GM19468 (cell line): ENCODE results near the gene CFAP46.
"Not testable (repeated sequence)": the region's sequence is repeated elsewhere in the genome, so short reads cannot be mapped to it uniquely, and the experiment has no call there.

ENCODE experiments used
- ATAC-seq: cut with Tn5 transposase; IDR thresholded peaks from one replicate; pipeline ENCODE4 v1.9.1; 2021; ENCODE audit warnings: mild to moderate bottlenecking, moderate library complexity, moderate number of reproducible peaks; ENCODE audit not compliant: unreplicated experiment; ENCODE audit errors: extremely low read depth

CFAP46 gene

GRCh38 chr10:132905661-132906060 is 36.7 kb downstream of the CFAP46 start:
- ATAC-seq = no peak

DNA sequence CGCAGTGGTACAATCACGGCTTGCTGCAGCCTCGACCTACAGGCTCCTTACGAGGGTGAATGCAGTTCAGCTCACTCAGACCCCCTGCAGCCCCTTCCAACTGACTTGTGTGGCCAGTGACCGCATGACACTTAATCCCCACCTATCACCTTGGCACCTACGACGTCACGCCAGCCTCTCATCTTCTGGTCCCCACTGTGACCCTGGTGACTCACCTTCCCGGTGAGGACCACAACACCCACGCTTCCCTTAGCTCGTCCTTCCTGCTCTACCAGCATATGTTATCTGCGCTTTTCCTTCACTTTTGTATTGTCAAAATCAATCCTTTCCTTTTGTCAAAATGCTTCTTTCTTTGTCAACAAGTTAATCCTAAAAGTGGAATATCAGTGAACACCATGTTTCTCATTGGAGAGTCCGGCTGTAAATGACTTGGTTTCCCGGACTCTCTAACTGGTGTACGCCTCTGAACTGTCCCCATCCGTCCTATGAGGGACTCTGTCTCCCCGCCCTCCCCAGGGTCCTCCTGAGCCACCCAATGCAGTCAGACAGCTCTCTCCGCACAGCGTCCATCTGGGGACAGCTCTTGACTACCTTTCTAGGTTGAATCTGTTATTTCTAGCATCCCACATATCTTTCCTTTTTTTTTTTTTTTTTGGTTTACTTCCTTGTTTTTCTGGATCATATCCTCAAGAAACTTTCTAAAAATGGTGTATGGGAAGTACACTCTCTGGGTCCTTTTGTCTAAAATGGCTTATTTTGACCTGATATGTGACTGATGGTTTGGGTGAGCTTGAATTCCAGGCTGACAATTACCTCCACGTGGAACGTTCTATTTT is 37.3 kb downstream of the CFAP46 start:
- ATAC-seq = no peak

GRCh38 chr10:132904181-132904813 is 38.1 kb downstream of the CFAP46 start:
- no peak for ATAC-seq

GRCh38 chr10:132902656-132903575 is 39.5 kb downstream of the CFAP46 start:
- ATAC-seq = not testable (repeated sequence)

DNA sequence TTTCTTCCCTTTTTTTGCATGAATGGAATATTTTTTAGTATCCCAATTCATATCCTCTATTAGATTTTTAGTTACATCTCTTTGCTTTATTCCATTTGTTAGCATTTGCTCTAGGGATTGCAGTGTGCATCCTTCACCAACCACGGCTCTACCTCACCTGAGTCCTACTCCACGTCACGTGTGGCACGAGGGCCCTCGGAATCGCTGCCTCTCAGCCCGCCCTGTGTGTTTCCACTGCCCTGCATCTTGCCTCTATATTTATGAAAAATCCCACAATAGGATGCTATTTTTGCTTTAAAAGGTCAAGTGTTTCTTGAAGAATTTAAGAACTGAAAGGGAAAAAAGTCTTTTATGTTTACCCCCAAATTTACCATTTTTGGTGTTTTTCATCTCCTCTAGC is 41.0 kb downstream of the CFAP46 start:
- no peak for ATAC-seq

DNA sequence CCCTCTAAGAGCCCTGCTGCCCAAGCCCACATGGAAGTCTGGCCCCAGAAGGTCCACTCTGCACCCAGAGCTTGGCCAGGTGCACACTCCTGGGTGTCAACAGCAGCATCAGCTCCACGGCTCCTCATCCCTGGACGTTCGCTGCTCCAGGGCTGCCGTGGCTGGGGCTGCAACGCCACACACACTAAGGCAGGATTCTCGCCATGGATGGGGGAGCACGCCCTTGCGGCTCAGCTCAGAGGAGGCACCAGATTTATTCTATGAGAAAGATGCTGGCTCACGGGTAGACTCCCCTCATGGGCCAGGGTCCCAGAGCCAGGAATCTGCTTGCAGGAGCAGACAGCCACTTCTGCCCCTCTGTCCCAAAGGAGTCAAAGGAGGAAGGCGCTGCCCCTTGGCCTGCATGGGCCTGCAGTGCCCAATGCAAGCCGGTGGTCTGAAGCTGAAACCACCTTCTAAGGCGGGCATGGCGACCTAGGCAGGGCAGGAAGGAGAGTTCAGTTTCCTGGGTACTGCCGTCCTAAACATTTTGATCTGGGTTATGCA is 42.1 kb downstream of the CFAP46 start:
- no peak for ATAC-seq

GRCh38 chr10:132899751-132900065 is 42.7 kb downstream of the CFAP46 start:
- ATAC-seq = no peak

- no peak for ATAC-seq
These were observed 43.2 kb downstream of the CFAP46 start for GRCh38 chr10:132899054-132899750.

- ATAC-seq = no peak
These were observed 43.8 kb downstream of the CFAP46 start for GRCh38 chr10:132898391-132899053.

DNA sequence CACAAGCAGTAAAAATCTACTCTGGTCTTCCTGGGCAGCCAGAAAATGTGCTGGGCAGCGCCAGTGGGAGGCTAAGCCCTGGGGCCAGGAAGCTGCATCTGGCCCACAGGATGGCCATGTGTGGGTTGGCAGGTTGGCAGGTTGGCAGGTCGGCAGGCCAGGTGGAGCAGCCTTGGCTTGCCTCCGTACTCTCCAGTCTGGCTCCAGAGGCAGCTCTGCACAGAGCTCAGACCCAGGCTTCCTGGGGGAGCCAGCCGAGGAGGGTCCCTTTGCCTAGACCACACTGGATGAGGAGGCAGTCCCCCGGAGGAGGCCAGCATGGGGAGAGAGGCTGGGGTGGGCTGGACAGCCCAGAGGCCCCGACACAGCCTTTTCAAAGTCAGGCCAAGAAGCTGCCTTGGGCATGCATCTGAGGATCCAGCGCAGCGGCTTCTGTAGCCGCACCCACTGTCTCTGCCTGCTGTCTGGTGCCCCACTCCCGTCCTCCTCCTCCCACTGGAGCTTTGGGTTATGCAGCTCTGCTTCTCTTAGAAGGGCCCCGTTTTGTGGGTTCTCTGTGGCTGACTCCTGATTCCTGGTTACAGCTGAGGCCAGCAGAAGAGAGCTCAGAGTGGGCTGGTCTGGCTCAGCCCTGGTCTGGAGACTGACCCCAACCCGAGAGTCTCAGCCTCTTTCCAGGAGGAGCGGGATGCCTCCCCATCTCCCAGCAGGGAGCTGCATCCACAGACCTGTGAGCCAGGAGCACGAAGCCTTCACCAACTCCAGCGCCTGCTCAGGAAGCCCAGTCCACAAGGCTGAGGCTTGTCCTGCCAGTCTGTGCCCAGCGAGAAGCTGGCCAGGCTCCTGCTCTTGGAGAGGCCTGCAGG is 44.6 kb downstream of the CFAP46 start:
- no peak for ATAC-seq

- ATAC-seq = not testable (repeated sequence)
These were observed 48.6 kb downstream of the CFAP46 start for GRCh38 chr10:132893786-132894185.

- ATAC-seq = no peak
These were observed 49.3 kb downstream of the CFAP46 start for GRCh38 chr10:132893090-132893489.

DNA sequence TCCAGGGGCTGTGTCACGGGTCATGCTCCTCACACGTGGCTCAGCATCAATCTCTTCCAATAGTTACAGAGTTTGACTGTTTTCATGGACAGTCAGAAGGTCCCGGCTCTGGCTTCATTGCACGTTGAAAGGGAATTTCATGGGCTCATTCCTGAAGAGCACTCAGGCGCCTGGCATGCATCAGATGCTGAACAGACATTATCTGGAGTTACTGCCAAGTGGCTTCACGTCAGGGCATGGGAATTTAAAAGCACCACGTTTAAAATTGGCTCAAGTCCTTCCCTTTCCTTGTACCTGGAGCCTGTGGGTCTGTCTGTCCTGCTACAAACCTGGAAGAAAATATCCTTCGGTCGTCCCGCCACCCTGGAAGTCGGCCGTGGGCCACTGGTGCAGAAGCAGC is 50.4 kb downstream of the CFAP46 start:
- no peak for ATAC-seq

GRCh38 chr10:132891368-132891767 is 51.0 kb downstream of the CFAP46 start:
- ATAC-seq = no peak

- no peak for ATAC-seq
These were observed 52.1 kb downstream of the CFAP46 start for GRCh38 chr10:132890301-132890700.

DNA sequence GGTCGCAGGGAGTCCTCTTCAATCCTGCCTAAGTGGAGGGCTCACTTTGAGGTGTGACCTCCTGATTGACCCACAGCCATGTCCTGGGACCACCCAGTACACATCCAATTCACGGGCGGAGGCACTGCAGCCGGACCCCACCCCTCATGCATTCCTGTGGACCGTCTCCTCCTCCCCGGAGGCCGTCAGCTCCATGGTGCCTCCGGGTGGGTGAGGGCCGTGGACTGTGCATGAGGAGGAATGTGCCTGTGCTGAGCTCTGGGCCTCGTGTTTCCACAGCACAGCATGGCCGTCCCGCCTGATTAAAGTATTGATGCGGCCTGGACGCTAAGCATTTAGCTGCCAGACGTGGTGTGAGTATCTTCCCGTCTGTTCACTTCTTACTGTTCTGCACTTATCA is 52.8 kb downstream of the CFAP46 start:
- no peak for ATAC-seq

DNA sequence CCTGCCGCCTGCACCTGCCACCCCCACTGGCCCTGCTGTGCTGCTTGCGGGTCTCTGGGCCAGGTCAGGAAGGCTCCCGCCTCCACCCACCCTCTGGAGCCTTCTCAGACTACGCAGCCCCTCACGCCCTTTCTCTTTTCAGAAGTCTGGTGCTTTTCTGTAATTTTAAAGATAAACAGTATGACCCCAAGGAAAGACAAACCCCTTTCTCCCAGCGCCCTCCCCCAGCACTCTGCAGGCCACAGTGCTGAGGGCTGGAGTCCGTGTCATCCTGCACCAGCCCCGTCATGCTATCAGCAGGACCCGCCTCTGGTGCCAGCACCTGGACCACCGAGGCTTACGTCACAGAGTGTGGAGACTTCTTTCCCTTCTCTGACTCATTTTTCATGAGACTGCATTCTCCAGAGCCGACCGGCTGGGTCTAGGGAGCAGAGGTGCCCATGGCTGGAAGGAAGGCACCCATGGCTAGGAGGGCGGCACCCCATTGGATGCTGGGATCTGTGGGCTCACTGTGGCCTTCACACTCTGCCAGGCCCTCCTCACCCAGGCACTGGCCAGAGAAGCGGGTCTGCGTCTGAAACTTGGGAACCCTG is 53.4 kb downstream of the CFAP46 start:
- no peak for ATAC-seq

DNA sequence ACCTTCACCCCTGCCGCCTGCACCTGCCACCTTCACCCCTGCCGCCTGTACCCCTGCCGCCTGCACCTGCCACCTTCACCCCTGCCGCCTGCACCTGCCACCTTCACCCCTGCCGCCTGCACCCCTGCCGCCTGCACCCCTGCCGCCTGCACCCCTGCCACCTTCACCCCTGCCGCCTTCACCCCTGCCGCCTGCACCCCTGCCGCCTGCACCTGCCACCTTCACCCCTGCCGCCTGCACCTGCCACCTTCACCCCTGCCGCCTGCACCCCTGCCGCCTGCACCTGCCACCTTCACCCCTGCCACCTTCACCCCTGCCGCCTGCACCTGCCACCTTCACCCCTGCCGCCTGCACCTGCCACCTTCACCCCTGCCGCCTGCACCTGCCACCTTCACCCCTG is 53.9 kb downstream of the CFAP46 start:
- ATAC-seq = not testable (repeated sequence)
